ENCODE results near the gene TEC. TPM values are rescaled to one million over a fixed set of nuclear protein-coding genes. Genes with fewer than 3 reads are reported as not detected.

The TEC gene
- total RNA-seq, 1 experiment from 2014 or later, result 0.67 TPM

DNA sequence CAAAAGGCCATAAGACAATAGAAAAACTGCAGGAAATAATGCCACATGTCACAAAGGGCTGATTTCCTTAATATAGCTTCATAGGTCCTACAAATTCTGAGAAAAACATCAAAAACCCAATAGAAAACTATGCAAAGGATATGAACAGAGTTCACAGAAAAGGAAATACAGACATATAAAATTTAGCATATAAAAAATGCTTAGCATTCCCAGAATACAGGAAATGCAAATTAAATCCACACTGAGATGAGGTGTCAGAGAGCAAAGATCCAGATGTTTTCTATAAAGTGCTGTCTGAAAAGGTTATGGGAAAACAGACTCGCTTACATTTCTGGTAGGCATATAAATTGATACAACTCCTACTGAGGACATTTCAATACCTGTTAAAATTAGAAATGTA, 169.4 kb downstream of the TEC start:
- intact Hi-C loops (cut with micrococcal nuclease; ENCODE audit: unreplicated experiment) (no loop called here), in situ Hi-C loops (cut with HindIII; ENCODE audit: low pct_unique_long_range_greater_than_20kb, low sequenced_read_pairs) (no loop called here)
- Histone ChIP-seq H3K4me1 (ENCODE audit: control insufficient read depth, insufficient read depth, low read length) (no peaks in the 10 kb centered on the region), H3K9me3 (ENCODE audit: control insufficient read depth, insufficient read depth, low read depth, low read length) (no peaks in the 10 kb centered on the region), H3K36me3 (ENCODE audit: control insufficient read depth, insufficient read depth, low read length) (no peaks in the 10 kb centered on the region), H3K27me3 (ENCODE audit: control insufficient read depth, insufficient read depth, low read length) (peaks cover 2% of the 10 kb centered on the region; the same call in 1 of the 2 replicates), H3K27ac (ENCODE audit: low read length) (no peak overlapping the region), H3K4me3 (ENCODE audit: low read depth in 2 of 2, low read length in 2 of 2) (no peak overlapping the region)
- no TSS peak for BruUV-seq (replicated peaks)
- CTCF ChIA-PET, result no interaction called here
- no peak for ATAC-seq
- DNase-seq (ENCODE audit: low read depth, low spot score), result no peak
- POLR2A ChIA-PET, result no interaction called here
- TF ChIP-seq SIN3A (IDR thresholded peaks at IDR 0.05; ENCODE audit: borderline replicate concordance, insufficient read depth, low read depth, low read length), result no peak
- TF ChIP-seq, protein P1, sequence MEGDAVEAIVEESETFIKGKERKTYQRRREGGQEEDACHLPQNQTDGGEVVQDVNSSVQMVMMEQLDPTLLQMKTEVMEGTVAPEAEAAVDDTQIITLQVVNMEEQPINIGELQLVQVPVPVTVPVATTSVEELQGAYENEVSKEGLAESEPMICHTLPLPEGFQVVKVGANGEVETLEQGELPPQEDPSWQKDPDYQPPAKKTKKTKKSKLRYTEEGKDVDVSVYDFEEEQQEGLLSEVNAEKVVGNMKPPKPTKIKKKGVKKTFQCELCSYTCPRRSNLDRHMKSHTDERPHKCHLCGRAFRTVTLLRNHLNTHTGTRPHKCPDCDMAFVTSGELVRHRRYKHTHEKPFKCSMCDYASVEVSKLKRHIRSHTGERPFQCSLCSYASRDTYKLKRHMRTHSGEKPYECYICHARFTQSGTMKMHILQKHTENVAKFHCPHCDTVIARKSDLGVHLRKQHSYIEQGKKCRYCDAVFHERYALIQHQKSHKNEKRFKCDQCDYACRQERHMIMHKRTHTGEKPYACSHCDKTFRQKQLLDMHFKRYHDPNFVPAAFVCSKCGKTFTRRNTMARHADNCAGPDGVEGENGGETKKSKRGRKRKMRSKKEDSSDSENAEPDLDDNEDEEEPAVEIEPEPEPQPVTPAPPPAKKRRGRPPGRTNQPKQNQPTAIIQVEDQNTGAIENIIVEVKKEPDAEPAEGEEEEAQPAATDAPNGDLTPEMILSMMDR (IDR thresholded peaks at IDR 0.05), result no peak
- no peak for TF ChIP-seq TCF7L2 (IDR thresholded peaks at IDR 0.05; ENCODE audit: low read depth, low read length)
- TF ChIP-seq POLR2AphosphoS5 (IDR thresholded peaks at IDR 0.05; ENCODE audit: low read depth, low read length), result no peak
- TF ChIP-seq, protein P2, sequence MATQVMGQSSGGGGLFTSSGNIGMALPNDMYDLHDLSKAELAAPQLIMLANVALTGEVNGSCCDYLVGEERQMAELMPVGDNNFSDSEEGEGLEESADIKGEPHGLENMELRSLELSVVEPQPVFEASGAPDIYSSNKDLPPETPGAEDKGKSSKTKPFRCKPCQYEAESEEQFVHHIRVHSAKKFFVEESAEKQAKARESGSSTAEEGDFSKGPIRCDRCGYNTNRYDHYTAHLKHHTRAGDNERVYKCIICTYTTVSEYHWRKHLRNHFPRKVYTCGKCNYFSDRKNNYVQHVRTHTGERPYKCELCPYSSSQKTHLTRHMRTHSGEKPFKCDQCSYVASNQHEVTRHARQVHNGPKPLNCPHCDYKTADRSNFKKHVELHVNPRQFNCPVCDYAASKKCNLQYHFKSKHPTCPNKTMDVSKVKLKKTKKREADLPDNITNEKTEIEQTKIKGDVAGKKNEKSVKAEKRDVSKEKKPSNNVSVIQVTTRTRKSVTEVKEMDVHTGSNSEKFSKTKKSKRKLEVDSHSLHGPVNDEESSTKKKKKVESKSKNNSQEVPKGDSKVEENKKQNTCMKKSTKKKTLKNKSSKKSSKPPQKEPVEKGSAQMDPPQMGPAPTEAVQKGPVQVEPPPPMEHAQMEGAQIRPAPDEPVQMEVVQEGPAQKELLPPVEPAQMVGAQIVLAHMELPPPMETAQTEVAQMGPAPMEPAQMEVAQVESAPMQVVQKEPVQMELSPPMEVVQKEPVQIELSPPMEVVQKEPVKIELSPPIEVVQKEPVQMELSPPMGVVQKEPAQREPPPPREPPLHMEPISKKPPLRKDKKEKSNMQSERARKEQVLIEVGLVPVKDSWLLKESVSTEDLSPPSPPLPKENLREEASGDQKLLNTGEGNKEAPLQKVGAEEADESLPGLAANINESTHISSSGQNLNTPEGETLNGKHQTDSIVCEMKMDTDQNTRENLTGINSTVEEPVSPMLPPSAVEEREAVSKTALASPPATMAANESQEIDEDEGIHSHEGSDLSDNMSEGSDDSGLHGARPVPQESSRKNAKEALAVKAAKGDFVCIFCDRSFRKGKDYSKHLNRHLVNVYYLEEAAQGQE (IDR thresholded peaks at IDR 0.05; ENCODE audit: insufficient read depth in 1 of 2, low read depth in 2 of 2, low read length in 1 of 2), result no peak

DNA sequence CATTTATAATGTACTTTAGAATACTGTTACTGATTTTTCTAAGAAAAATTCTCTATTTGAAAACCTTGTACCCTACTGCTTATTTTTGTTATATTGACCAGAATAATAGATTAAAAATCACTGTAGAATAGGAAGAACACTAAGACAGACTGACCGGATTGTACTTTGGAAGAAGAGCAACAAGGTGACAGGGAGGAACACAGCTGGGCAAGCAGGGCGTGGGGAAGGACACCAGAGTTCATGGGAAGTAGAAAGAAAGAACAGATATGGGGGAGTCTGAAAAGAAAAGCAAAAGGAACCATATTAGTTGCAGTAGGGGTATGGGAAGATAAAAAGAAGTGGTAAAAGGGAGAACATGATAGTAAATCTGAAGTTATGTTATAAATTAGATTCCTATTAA, 174.2 kb downstream of the TEC start:
- intact Hi-C loops (cut with micrococcal nuclease; ENCODE audit: unreplicated experiment), result no loop called here
- H3K9me3 ChIP-seq (ENCODE audit: control insufficient read depth, insufficient read depth, low read depth, low read length), result no peaks in the 10 kb centered on the region
- CTCF ChIA-PET, result no interaction called here
- no peak overlapping the region for H3K4me3 ChIP-seq (ENCODE audit: low read depth in 2 of 2, low read length in 2 of 2)
- POLR2A ChIA-PET, result no interaction called here
- no peak for DNase-seq (ENCODE audit: low read depth, low spot score)
- BruUV-seq (replicated peaks), result no TSS peak
- in situ Hi-C loops (cut with HindIII; ENCODE audit: low pct_unique_long_range_greater_than_20kb, low sequenced_read_pairs), result no loop called here
- H3K36me3 ChIP-seq (ENCODE audit: control insufficient read depth, insufficient read depth, low read length), result no peaks in the 10 kb centered on the region
- no peak overlapping the region for H3K27ac ChIP-seq (ENCODE audit: low read length)
- H3K27me3 ChIP-seq (ENCODE audit: control insufficient read depth, insufficient read depth, low read length), result peaks cover 2% of the 10 kb centered on the region; the same call in 1 of the 2 replicates
- ATAC-seq, result no peak
- H3K4me1 ChIP-seq (ENCODE audit: control insufficient read depth, insufficient read depth, low read length), result no peaks in the 10 kb centered on the region
- TF ChIP-seq SIN3A (IDR thresholded peaks at IDR 0.05; ENCODE audit: borderline replicate concordance, insufficient read depth, low read depth, low read length) (no peak), POLR2AphosphoS5 (IDR thresholded peaks at IDR 0.05; ENCODE audit: low read depth, low read length) (no peak), TCF7L2 (IDR thresholded peaks at IDR 0.05; ENCODE audit: low read depth, low read length) (no peak)
- TF ChIP-seq, protein P1 (IDR thresholded peaks at IDR 0.05), result no peak
- TF ChIP-seq, protein P2 (IDR thresholded peaks at IDR 0.05; ENCODE audit: insufficient read depth in 1 of 2, low read depth in 2 of 2, low read length in 1 of 2), result no peak

Data from Panc1 (cell line).